HG03565 (cell line): ENCODE measurements around the gene ST14.

Experiments used
- ATAC-seq: cut with Tn5 transposase; IDR thresholded peaks from one replicate; pipeline ENCODE4 v1.9.1; 2021; ENCODE audit warnings: mild to moderate bottlenecking, moderate library complexity; ENCODE audit not compliant: unreplicated experiment

The ST14 gene

DNA sequence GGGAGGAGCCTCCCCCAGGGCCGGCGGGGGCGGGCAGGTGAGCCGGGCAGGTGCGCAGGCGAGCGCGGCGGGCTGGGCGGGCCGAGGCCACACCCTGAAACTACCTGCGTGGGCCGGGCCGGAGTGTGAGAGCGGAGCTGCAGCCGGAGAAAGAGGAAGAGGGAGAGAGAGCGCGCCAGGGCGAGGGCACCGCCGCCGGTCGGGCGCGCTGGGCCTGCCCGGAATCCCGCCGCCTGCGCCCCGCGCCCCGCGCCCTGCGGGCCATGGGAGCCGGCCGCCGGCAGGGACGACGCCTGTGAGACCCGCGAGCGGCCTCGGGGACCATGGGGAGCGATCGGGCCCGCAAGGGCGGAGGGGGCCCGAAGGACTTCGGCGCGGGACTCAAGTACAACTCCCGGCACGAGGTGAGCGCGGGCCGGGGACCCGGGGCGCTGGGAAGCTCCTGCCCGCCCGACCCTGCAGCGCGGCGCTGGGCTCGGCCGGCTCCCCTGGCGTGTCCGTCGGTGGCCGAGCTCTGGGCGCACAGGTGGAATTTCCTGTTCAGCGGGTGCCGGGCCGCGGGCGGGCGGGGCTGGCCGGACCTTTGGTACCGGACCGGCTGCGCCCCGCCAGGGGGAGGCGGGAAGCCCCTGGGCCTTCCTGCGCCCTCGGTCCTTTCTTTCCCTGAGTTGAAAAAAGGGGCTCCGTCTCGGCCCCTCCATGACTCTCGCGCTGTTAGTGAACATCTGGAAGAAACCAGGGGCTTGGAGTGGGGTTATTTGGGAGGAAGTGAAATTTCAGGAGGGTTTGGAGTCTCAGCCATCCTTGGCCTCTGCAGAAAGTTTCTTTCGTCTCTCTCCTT is at the start of gene ST14:
ST14 (plus strand) TSS at position 126 of the 841 bp plus-strand sequence; CDS start at position 324, 198 bp downstream.
- no peak for ATAC-seq

- no peak for ATAC-seq
These were observed 49.1 kb upstream of the ST14 start for GRCh38 chr11:130110339-130111108.

DNA sequence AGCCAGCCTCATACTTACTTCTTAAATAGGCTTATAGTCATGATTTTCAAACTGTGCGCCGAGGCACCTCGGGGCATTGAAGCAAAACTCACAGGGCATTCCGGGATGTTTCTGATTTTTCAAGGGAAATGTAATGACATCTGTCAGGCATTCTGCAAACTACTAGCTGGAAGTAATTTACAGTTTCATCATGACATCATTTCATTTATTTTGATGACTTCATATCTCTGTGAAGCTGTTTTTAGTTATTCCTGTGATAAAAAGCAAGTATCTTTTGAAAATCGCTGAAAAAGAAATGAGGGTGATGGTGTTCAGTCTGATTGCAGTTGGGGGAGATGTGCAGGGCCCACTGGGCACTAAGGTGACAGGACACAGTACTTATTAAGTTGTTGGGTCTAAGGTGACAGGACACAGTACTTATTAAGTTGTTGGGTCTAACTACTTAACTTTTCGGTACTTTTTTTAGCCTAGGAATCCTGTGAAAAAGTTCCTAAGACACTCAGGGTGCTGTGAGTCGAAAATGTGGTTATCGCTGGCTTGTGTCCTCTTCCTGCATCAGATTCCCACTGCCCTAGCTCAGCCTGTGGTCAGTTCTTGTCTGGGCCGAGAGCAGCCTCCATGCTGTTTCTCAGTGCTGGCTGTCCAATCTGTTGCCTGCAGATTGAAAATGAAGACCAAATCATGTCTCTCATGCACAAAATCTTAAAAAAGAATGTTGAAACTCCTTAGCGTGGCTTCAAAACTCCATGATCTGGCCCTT is 47.3 kb upstream of the ST14 start:
- no peak for ATAC-seq

GRCh38 chr11:130114281-130114680 is 45.3 kb upstream of the ST14 start:
- ATAC-seq: no peak

DNA sequence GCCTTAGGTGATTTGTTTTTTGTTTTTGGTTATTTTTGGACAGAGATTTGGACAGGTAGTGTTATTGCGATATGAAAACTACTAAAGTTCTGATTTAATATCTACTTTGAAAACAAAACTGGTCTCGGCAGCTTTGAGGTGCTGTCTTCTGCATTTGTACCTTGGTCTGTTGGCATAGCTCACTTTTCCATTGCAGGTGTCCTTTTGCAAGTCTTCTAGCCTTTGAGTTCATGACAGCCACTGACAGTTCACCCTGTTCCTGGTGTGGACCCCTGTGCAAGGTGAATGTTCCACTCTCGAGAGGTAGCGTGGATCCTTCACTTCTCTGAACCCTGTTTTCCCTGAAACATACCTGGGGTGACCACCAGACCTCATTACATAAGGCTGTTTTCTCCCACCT is 44.9 kb upstream of the ST14 start:
- no peak for ATAC-seq

DNA sequence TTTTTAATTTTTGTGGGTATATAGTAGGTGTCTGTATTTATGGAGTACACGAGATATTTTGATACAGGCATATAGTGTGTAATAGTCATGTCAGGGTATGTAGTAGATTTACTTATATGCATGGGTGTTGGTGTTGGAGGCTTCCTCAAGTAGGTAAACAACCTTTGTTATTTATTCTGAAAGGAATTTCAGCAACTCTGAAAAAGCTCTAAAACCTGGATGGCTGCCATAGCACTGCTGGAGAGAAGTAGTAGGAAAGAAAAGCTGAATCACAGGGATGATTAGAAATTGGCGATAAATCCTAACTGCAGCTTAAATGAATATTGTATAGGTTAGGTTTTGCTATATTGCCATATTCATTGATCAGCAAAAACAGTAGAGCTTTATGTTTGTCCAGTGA is 44.4 kb upstream of the ST14 start:
- ATAC-seq: no peak

DNA sequence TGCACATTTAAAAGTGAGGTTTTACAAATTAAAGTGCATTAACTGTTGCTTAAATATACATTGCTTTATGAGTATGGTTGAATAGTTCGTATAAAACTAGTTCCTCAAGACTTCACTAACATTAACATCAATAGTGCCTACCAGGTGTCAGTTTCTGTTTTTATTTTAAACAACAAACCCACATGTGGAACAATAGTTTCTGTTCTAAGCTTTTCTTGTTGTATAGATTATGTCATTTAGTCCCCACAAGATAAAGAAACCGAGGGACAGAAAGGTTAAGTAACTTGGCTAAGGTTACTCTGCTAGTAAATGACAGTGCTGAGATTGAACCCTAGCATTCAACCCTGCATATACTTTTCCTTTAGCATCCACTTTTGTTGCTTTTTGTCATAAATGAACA is 41.4 kb upstream of the ST14 start:
- ATAC-seq: peak; percentile 92

DNA sequence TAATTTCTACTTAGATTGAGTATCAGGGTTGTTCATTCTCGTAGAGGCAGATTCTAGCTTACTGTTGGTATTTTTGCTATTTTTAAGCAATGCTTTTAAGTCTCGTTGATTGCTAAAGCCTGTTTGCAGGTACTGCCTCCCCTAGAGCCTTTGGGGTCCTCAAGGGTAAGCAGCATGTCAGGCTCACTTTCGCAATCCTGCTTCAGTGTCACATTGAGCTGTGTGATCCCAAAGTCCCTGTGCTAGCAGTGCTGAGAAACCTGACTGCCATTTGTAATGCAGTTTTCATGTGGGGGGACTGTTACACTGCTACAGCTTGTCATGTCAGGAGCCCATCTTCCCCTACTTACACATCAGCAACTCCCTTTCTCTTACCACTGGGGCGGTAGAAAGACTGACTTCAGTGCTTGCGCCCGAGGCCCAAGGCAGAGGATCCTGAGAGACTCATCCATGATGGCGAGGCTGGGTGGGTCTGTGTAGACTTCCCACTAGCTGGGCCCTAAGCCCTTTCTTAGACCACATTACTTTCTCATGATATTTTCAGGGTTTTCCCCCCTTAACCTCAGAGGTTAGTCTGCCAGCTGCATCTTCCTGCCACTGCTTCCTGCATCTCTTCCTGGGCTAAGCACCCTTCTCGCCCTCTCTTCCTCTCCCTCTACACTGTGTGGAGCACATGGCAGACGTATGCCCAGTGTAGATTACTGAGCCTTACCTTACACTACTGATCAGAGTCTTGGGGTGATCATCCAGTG is 40.8 kb upstream of the ST14 start:
- peak; percentile 38 for ATAC-seq

DNA sequence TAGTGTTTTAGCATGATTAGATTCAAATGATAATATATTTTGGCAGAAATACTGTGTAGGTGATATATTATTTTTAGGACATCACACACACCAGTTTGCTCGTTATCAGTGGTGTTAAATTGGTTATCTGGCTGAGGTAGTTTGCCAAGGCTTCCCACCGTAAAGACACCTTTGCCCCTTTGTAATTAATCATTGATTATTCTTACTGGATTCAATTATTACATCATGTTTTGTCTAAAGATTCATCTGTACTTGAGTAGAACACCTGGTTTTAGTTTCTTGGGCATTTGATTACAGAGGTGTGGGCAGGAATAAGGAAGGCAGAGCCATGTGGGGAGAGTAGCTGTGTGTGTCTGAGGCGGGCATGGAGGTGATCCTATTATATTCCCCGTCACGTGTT is 39.5 kb upstream of the ST14 start:
- ATAC-seq: no peak

DNA sequence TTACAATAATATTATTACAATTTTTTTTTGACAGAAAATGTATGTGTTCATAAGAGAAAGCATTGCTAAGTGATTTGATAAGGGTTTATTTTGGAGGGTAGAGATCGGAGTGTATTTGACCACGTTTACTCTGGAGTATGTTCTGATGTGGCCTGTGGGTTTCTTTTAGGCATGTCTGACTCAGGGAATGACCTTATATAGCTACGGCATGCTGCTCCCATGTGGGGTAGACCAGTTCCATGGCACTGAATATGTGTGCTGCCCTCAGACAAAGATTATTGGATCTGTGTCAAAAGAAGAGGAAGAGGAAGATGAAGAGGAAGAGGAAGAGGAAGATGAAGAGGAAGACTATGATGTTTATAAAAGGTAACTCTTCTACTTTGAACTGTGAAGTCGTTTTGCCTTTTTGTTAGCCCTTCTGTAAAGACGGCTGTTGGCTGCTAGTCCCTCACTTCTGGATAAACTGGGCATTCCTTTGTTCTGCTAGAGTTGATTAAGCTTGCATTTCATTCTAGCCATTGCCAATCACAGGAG is 38.1 kb upstream of the ST14 start:
- ATAC-seq: no peak

GRCh38 chr11:130122141-130122575 is 37.4 kb upstream of the ST14 start:
- ATAC-seq: no peak

GRCh38 chr11:130123414-130124040 is 36.1 kb upstream of the ST14 start:
- ATAC-seq: no peak

GRCh38 chr11:130124096-130124495 is 35.5 kb upstream of the ST14 start:
- ATAC-seq: no peak

DNA sequence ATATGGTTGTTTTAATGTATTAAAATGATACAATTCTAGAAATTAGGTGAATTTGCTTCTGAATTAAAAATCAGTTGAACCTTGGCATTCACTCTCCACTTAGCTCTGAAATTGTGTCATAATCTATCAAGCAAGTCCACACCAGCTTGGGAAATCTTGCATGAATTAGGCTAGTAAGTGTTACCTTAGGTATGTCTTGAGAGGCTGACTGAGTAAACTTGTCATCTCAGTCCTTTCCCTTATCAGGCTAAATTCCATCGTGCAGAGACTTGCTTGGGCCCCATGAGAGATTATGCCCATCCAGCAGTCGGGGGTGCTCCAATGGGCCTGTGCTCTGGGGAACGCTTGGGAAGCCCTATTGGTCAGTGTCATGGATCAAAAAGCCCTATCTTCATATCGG is 33.9 kb upstream of the ST14 start:
- no peak for ATAC-seq

DNA sequence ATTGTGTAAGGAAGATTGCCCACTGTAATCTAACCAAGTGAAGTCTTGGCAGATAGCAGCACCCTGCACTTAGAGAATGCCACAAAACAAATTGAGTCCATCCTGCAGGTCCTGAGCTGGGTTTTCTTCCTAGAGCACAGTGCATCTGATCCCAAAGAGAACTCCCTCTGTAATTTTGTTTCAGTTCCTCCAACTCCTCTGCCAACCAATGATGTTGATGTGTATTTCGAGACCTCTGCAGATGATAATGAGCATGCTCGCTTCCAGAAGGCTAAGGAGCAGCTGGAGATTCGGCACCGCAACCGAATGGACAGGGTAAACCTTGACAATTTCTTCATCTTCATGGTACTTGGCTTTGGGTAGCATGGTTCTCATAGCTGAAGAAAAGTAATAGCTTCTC is 33.1 kb upstream of the ST14 start:
- no peak for ATAC-seq

- no peak for ATAC-seq
These were observed 32.1 kb upstream of the ST14 start for GRCh38 chr11:130127509-130127908.

DNA sequence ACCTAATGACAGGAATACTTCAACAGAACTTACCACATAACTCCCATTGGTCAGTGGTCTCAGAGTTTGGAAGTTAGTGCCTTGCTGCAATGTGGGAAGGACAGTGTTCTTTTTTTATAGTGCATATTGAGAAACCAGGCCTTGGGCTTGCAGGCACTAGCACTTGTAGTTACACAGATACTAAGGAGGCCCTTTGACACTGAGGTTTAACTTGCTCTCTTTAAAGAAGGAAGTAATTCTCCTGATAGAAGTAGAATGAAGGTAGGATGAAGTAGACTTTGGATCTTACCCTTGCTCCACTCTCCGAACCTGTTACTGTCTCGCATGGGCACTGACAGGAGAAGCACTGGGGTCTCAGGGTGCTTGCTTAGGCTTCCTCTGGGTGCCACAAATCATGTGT is 31.0 kb upstream of the ST14 start:
- no peak for ATAC-seq

DNA sequence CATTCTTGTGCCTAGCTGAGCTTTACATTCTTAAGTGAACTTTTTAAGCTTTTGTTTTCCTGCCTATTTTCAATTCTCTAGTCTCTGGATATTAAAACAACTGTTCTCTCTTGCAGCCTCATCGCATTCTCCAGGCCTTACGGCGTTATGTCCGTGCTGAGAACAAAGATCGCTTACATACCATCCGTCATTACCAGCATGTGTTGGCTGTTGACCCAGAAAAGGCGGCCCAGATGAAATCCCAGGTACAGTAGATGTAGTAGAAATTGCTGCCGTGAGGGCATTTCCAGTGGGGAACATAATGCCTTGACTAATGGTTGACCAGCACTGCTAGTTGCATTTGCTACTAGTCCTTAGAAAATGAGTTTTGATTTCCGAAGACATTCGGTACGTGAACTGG is 29.7 kb upstream of the ST14 start:
- no peak for ATAC-seq

DNA sequence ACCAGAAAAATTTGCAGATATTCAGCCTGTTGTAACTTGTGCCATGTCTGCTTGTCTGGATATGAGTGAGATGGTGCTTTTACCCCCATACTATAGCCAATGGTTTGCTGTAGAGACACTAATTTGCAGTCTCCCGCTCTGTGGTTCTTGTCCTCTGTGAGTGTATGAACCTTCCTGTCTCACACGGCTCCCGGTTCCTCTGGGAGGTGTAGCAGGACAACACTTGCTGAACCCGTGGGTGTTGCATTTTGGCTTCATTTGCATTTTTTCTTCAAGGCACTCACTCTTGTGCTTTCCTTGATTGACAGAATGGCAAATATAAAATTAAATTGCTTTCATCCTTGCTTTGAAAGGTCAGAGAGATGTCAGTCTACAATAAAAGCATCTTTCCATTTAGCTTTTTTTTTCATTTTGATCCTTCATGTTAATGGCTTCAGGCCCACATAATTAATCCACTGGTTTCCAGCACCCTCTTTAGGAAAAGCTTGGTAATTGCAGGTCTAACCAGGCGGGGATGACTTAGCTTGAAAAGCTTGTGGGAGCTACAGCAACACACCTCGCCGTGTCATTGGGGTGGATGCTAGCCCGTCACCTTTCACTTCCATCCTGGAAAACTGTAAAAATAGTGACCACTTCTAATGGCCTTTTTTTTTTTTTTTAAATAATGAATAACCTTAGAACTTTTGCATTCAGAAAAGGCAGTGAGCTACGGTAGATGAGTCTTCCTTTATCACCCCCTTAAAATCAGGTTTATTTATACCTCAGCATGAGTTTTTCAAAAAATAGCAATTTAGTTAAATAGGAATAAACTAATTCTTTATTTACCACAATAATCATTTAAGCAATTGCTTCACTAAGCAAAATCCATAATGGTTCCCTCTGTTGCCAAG is 27.4 kb upstream of the ST14 start:
- peak; percentile 60 for ATAC-seq
